GM03348 (cell line): ENCODE data around the gene IGFBP4.

Experiments
- DNase-seq: peaks from one replicate; pipeline ENCODE4 v3.0.0; 2012; ENCODE audit warnings: low spot score

The IGFBP4 gene

GRCh38 chr17:40490289-40490853, 47.1 kb downstream of the IGFBP4 start:
- DNase-seq, result peak; percentile 82

GRCh38 chr17:40490982-40491381, 47.7 kb downstream of the IGFBP4 start:
- no peak for DNase-seq

- no peak for DNase-seq
Observed at GRCh38 chr17:40491486-40491885, 48.2 kb downstream of the IGFBP4 start.

GRCh38 chr17:40493697-40494096, 50.4 kb downstream of the IGFBP4 start:
- no peak for DNase-seq

- no peak for DNase-seq
Observed at GRCh38 chr17:40495140-40495539, 51.9 kb downstream of the IGFBP4 start.

GRCh38 chr17:40496170-40496569, 52.9 kb downstream of the IGFBP4 start:
- no peak for DNase-seq

- no peak for DNase-seq
Observed at GRCh38 chr17:40496634-40497420, 53.6 kb downstream of the IGFBP4 start.

GRCh38 chr17:40497695-40498094, 54.4 kb downstream of the IGFBP4 start:
- DNase-seq, result peak; percentile 44

GRCh38 chr17:40498281-40499084, 55.2 kb downstream of the IGFBP4 start:
- DNase-seq, result no peak

- peak; percentile 87 for DNase-seq
Observed at GRCh38 chr17:40499551-40500189, 56.4 kb downstream of the IGFBP4 start.

- DNase-seq, result no peak
Observed at GRCh38 chr17:40500190-40500589, 56.9 kb downstream of the IGFBP4 start.

GRCh38 chr17:40500709-40501108, 57.5 kb downstream of the IGFBP4 start:
- no peak for DNase-seq

GRCh38 chr17:40501499-40501911, 58.3 kb downstream of the IGFBP4 start, which contains the start of gene TNS4:
Gene TNS4 (minus strand): TSS chr17:40501623. CDS start chr17:40496425, 5,198 bp downstream.
- no peak for DNase-seq

- no peak for DNase-seq
Observed at GRCh38 chr17:40502716-40503115, 59.5 kb downstream of the IGFBP4 start.

- no peak for DNase-seq
Observed at GRCh38 chr17:40503154-40503553, 59.9 kb downstream of the IGFBP4 start.

GRCh38 chr17:40506786-40507185, 63.5 kb downstream of the IGFBP4 start:
- no peak for DNase-seq
